Inflammatory macrophage treated with lipopolysaccharide for 1 hour (primary cell): ENCODE data around the gene MOB3C.

Source experiments
- DNase-seq, 2 donors: peaks; one replicate each; pipeline ENCODE4 v3.0.0-alpha.2; 2020 to 2022

MOB3C gene

DNA sequence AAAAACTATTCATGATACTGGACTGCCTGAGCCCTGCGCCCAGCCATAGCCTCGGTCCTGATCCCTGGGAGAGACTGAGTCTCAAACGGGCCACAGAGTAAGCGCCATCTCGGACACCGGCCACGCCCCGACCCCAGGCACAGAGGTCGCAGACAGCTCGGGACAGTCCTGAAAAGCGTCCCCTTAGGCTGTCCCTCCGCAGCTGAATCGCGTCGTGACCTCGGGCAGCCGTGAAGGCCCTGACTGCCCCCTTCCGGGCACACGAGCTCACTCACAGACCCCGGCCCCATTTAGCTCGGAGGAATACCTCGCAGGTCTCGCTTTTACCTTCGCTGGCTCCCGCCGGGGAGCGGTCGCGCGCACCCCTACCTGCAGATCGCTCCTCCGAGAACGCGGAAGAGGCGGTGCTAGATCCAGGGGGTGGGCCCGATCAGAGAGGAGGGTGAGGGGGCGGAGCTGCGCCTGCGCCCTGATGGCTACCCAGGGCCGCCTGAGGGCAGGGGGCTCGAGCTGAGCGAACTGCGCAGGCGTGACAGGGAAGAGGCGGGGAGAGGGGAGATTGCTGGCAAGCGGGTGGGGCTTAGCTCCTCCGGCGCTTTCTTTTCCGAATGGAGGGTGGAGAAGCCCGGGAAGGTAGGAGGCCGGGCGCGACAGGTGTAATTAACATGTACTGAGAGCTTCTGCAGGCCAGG lies 12.6 kb downstream of the MOB3C start, which contains the start of gene MKNK1:
Gene MKNK1 (minus strand): TSS at position 411 of the 692 bp plus-strand sequence. CDS start 20,941 bp downstream, outside the sequence.
- peak; percentile 84 to 94 for DNase-seq

DNA sequence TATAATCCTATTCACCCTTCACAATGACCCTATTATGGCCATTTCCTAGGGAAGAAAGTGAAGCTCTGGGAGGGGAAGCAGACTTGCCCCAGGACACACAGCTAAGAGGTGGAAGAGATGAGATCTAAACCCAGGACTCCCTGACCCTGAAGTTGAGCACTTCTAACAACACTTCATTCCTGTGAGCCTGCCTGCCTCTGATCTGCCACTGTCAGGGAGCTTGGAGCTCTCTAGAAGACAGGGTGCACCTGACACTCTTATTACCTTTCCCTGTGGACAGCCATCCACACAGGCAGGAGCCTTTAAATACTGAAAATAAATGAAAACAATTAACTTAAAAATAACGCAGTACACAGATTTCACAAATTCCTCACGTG lies 13.1 kb downstream of the MOB3C start:
- no peak for DNase-seq

DNA sequence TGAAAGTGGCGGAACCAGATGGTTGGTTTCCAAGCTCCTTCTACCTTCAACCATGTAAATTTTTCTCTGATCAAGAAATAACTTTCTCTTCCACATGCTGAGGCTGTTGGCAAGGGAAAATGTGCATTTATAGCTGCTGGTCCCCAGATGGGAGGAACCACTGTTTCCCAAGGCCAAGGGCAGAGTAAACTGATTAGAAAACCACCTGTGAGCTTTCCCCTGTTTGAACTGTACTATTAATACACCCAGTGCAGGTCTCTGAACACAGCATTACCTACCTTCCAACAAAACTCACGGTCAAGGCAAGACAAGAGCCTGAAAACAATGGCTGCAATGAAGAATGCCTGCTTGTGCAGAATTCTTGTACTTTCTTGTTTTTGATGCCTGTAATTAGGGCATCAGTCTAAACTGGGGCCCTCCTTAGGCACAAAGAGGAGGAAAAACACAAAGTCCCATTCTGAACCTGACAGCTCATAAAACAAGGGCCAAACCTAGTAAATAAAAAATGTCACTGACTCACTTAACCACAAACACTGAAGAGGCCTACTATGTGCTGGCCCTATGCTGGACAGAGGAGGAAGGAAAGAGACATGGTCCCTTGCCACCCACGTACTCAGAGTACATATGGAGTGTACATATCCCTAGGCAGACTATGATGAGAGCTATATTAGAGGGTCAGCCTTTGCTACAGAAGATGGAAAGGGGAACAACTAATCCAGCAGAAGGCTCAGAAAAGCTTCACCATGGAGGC lies 15.2 kb downstream of the MOB3C start:
- DNase-seq, result no peak

DNA sequence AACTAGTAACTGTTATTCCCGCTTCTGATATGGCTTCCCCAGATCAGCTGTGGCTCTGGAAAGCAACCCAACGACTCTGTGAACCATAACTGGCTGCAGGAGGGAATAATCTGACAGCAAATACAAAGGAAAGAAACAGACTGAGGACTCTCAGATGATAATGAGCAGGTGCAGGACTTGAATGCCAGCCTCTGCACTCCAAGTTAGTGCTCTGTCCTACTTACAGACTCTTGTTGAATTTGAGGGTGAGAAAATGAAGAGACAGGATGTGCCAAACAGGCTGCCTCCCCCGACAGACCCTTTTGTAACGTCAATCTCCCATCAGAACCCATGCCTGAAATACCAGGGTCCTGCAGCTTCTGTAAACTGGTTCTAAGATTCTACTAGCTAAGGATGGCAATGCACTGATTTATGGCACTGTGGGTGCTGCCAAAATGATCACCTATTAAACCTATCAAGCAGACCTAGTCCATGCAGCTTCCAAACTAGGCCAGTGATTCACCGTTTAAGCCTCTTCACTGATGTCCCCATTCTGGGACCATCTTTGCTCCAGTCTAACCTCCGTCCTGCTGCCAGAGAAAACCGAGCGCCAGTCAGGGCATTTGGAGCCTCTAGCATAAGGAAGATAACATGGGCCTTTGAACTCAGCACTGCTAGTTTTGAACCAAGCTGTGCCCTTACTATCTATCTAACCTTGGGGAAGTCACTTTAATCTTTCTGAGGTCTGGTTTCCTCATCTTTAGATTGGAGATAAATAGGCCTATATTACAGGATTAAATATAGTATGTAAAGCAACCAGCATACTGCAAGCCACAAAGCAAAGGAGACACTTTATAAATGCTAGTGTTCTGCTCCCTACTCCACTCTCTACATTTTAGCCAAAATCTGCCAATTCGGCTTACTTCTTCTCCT lies 17.3 kb downstream of the MOB3C start:
- DNase-seq, result no peak

DNA sequence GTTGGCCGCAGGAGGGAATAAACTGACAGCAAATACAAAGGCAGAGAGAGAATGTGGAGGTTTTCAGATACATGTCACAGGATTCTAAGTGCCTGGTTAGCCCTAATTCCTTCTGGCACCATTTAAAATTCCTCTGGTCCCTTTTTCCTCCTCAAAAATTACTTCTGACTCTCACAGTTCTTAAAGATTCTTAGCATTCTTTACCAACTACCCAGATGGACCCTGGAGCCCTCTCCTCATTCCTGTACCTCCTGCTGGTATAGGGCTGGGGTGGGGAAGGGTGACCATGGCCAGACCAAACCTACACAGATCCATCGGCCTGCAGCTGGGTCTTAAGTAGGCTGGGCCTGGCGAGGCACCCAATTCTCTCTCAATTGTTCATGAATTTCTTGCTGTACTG lies 19.8 kb downstream of the MOB3C start:
- DNase-seq, result no peak

DNA sequence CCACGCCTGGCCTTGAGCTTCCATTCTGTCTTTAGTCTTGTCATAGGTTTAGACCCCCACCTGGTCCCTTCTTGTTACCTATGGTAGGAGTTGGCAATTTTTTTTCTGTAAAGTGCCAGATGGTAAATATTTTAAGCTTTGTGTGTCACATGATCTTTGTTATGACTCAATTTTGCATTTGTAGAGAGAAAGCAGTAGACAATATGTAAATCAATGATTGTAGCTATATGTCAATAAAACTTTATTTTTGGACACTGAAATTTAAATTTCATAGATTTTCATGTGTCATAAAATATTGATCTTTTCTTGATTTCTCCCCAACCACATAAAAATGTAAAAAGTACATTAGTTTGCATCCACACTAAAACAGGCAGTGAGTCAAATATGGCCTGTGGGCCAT lies 20.6 kb downstream of the MOB3C start:
- no peak for DNase-seq

DNA sequence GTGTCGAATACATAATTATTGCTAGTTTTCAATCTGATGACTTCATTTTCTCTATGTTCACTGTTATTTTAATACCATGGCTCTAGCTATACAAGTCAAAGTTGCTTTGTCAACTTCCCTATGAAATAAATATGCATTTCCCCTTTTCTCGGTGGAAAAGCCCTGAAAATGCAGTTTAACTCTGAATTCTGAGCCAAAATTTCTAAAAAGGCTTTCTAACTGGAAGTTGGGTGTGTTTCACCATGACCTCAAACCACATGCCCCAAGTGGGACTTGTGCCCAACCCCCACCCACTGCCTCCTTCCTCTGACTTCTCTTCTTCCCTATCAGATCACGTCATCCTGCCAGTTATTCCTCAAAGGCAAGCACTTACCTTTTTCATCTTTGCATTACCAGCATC lies 21.5 kb downstream of the MOB3C start:
- peak; percentile 95 to 96 for DNase-seq

DNA sequence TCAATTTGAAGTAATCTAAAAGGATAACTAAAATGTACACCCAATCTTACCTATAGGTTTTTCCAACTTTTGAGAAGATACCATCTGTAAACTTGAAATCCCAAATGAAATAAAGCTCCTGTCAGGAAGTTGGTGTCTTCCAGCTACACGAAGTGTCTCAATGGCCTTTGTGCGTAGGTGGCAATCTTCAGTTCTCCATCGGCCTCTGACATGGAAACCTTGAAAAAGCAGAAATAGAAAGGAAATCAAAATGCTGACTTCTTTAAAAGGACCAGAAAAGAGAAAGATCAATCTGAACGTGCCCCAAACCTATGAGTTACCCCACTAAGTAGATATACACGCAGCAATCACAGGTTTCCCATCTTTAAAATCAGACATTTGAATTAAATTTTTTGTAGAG lies 22.5 kb downstream of the MOB3C start:
- DNase-seq, result peak; percentile 92 to 93

DNA sequence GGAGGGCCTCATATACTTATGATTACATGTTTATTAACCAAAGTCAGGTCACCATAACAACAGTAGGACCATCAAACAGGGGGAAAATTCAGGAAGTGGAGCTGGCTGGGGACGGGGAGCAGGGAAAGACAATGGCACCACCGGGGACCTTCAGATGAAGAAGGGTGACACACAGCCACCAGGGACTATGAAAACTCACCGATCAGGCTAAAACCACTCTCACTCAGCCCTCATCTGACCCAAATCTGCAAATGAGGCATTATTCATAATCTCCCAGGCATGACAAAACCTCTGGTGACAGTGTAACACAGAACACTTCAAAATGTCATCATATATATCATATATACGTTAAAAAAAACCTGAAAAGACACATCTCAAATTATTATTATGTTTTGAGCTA lies 23.8 kb downstream of the MOB3C start:
- peak in 1 of 2 donors; percentile 41 for DNase-seq

DNA sequence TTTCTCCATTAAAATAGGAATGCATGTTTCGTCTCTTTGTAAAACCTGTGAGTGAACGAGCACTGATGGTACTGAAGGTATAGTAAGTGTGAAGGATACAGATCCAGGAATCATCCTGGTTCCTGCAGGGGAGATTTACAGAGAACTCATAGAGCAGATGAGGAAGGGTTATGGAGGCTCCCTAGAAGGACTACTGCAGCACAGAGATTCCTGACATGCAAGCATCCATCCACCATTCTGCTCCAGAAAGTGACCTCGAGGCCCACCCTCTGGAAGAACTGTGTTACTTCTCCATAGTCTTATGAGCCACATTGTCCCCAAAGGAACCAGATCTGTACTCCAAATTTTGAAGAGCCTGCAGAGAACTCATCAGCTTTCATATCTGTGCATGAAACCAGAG lies 27.1 kb downstream of the MOB3C start:
- no peak for DNase-seq

DNA sequence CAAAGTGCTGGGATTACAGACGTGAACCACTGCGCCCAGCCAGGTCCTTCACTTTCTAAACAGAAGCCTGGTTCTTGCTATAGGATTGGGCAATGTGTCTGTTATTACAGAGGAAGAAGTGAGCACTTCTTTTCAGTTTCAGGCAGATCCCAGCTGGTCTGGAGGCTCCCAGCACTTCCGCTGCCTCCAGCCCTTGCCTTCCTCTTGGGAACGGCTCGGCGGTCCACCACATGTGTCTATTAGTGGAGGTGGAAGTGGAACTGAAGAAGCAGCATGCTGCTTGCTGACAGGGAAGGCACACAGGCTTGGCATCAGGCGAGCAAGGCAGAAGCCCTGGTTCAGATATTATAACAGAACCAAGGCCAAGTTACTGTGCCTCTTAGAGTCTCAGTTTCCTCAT lies 29.5 kb downstream of the MOB3C start:
- peak; percentile 69 to 93 for DNase-seq

DNA sequence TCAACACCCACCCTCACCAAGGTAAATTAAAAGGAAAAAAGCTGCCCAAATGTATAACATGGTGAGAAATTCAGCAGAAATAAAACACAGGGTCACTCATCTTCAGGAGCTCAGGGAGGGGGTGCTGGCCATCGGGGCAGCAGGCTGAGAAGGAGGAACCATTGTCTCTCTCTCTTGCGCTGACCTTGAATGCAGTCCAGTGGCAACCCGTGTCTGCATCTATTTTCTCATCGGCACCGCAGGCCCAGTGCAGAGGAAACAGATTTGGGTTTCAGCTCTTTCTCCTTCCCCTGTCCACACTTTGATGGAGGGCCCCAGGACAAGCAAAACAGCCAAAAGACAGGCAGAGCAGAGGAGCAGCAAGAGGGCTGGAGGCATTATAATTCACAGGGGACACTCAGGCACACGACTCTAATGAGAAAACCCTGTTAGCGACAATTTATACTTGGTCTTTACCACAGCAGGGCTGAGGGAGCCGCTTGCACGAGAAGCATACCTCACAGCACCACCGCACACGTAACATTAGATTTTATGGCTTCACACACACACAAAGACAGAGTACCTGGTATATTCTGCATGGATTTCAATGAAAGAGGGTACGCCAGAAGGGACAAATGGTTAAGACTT lies 31.2 kb downstream of the MOB3C start:
- DNase-seq, result no peak

DNA sequence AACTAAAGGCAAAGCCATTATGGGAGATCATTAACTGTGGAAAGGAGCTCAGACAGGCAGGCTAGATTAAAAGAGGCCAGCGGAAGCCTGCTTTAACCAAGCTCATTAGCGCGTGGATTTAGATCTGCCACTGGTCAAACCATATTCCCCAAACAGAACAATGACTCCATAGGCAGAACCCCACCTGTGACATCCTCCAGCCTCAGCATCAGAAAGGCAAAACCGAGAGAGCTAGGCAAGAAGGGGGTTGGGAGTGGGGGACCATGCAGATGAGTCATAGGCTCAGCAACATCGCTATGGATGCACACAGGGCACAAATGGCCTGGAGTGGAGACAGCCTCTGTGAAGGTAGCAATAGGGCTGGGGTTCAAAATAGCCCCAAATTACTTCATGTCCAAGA lies 33.1 kb downstream of the MOB3C start:
- no peak for DNase-seq

DNA sequence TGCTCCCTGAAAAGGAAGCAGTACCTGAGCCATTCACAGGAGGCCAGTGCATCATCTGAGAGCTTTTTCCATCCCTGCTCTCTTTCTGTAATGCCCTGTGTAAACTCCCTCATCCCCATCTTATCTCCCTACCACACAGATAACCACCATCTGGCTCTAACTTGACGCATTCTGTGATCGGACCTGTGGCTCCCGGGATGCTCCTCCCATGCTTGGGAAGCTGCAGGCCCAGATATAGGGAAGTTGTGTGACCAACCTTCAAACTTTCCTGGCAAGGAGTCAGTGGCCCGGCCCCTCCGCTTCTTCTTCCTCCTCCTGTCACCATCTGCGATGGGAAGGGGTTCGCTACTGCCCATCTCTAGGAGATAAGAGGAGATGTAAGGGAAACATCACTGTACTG lies 33.6 kb downstream of the MOB3C start:
- DNase-seq, result no peak

DNA sequence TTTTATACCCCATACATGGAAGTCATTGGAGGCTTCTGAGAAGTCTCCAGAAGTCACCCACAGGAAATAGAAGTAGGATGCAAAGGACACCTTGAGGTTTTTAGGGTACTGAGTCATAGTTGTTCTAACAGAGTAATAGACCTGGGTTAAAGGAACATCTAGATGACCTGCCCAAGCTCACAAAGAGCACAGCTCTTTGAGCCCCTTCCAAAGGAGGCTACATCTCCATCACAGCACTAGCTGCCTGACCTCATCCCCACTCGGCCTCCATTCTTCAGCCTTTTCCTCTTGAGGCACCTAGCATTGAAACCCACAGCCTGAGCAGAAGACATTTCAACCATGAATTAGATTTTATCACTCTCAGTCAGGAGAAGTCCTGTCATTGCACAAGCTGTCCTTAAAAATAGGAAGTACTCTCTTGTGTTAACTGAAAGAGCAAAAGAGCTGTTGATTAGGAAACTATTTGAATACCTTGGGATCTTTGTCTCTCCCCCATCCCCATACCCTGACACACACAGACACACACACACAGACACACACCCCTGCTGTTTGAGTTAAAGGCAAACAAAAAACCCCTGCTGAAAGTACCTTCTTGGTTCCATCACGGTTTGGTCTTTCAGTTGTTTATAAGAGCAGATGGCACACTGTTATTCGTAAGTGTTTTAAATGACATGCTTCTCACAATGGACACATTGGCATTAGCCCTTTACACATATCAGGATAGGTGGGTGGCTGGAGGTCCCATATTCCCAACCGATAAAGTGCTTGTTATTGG lies 34.7 kb downstream of the MOB3C start:
- DNase-seq, result peak; percentile 65 to 84

DNA sequence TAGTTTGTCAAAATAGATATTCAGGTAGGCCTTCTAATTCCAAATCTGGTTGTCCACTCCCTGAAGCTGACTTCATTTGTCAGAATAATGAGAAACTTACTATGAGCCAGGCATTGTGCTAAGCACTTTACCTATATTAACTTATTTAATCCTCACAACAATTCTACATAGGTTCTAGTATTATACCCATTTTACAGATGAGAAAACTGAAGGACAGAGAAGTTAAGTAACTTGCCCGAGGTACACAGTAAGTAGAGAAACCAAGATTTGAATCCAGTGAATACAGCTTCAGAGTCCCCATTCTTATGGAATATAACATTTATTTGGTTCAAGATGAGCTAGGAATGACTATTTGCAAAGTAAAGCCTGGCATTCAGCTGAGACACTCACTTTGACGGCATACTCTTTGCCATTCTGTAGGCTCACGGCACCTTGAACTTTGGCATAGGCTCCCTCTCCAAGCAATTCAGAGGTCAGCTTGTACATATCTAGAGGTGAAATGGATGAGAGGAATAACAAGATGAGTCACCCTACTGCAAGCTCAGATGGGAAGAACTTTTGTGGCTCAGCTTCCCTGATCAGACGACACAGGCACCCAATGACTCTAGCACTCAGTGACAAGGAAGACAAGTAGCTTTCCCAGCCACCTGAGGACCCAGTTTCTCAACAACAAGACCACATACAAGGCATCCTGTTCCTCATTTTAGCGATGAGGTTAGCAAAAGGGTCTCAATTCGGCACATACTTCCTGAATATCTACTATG lies 36.3 kb downstream of the MOB3C start:
- peak in 1 of 2 donors; percentile 53 for DNase-seq

DNA sequence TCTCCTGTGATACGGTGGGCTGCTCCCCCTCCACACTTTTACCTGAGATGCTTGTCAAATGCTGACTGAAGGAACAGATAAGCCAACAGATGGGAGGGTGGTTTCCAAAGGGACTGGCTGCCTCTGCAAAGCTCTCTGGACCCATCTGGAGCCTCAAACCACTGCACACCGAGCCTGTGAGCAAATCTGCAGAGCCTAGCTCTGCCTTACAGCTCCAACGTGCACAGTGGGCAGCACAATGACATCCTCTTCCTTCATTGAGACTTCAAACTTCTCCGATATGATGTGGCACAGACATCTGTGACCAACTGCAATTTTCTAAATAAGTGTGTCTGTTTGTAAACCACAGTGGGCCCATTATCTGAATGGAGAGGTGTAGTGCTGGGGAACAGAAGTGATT lies 38.9 kb downstream of the MOB3C start:
- DNase-seq, result no peak

DNA sequence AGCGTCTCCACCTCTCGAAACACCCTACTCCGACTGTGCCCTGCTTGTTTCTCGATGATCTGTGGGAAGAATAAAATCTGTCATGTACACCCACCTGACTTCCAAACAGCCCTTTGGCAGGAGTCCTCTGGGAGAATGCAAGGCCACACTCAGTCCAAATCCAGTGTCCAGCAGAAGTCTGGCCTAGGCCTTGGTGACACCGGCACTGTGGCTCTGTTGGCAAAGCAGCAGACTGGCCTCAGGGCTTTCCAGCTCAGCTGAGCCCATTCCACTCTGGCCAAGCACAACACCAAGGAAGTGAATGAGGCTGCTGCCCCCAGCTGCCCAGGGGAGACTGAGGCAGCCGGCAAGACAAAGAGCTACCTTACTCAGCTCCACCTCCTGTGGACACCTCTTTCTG lies 40.0 kb downstream of the MOB3C start:
- DNase-seq, result no peak

DNA sequence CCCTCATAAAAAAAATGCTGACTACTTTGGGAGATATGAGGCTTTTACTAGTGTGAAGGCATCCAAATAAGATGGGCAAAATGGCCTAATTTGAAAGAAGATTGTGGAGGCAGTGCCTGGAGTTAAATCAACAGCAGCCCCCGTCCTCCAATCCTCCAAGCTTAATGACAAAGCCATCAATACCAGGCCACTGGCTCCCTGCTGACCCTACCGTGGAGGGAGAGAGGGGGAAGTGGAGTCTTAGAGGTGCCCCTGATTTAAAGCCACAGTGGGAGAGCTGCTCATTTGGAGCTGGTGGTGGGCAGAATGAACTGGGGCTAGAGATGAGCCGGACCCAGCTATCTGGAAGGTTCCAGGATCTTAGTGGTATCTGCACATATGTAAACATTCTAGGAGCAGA lies 40.8 kb downstream of the MOB3C start:
- DNase-seq, result no peak

DNA sequence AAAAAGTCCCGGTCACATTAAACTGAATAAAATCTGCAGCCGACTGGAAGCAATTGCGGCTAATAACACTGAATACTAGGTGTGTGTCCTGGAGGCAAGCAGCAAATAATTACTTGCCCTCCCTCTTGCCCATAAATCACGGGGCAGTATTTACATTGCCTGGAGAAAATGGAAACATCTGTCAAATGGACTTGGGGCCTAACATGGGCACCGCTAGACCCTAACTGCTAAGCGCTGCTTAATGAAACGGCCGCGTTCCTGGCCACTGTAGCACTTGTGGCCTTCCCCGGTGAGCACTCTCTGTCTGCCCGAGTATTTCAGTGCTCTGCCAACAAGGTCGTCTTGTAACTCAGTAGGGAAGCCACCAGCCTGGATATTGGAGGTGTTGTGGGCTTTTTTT lies 41.3 kb downstream of the MOB3C start:
- no peak for DNase-seq

DNA sequence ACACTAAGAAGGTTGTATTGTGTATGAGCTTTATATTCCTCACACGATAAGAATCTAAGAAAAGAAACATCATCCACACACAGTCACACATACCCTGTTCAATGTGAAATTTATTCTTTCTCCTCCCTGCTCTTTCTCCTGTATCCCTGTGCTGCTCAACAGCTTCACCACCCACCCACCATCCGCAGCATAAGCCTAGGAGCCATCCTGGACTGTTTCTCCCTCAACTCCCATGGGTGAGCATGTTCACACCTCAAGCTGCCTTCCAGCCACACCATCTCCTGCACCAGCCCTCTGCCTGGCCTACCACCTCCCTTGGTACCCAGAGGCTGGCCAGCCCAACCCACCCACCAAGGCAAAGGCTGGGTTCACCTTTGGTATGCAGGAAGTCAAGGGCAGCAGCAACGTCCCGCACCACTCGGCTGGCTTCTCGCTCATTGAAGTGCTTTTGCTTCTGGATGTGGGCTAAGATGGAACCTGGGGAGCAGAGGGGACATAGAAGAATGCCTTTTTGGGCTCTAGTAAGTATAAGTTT lies 44.9 kb downstream of the MOB3C start:
- DNase-seq, result no peak
